SU-DHL-6 (cell line): Measurements from ENCODE around the gene RAPSN.

ENCODE experiments used
- H2AFZ ChIP-seq: fragments of 200-600 bp; sonication (generic); 2 replicates; pipeline ENCODE4 v1.6.1; 2014; ENCODE audit warnings: low read depth, mild to moderate bottlenecking, moderate library complexity, mixed read lengths, antibody characterized with exemption, low read length; ENCODE audit not compliant: severe bottlenecking
- H3F3A ChIP-seq: fragments of 200-600 bp; shearing (Covaris generic); 2 replicates; pipeline ENCODE4 v1.6.0; 2016; ENCODE audit warnings: antibody characterized with exemption, mild to moderate bottlenecking; ENCODE audit not compliant: insufficient read depth
- H3K27ac ChIP-seq: fragments of 200-600 bp; sonication (generic); 2 replicates; pipeline ENCODE4 v1.5.1; 2016; ENCODE audit warnings: low read depth, mild to moderate bottlenecking, low read length, moderate library complexity, mixed read lengths
- H3K27me3 ChIP-seq: fragments of 200-600 bp; sonication (generic), shearing (Covaris generic); 2 replicates; pipeline ENCODE4 v1.6.0; 2014; ENCODE audit warnings: mild to moderate bottlenecking, low read length
- H3K36me3 ChIP-seq: fragments of 200-600 bp; sonication (generic); 2 replicates; pipeline ENCODE4 v1.6.1; 2014; ENCODE audit warnings: mild to moderate bottlenecking, low read length, mixed read lengths
- H3K4me2 ChIP-seq: fragments of 300-600, 200-600 bp; shearing (Covaris generic), sonication (generic); 2 replicates; pipeline ENCODE4 v1.6.0; 2014; ENCODE audit warnings: low read length, low read depth, mild to moderate bottlenecking; ENCODE audit not compliant: poor library complexity, severe bottlenecking
- H3K4me3 ChIP-seq: fragments of 200-600 bp; sonication (generic); 2 replicates; pipeline ENCODE4 v1.5.1; 2014; ENCODE audit warnings: antibody characterized with exemption, low read length, mild to moderate bottlenecking, mixed read lengths; ENCODE audit not compliant: insufficient read depth, poor library complexity, severe bottlenecking
- H3K79me2 ChIP-seq: fragments of 200-600 bp; sonication (generic); 2 replicates; pipeline ENCODE4 v1.6.1; 2014; ENCODE audit warnings: mild to moderate bottlenecking, low read length, moderate library complexity; ENCODE audit not compliant: insufficient read depth
- H3K9ac ChIP-seq: fragments of 200-600 bp; sonication (generic); 2 replicates; pipeline ENCODE4 v1.7.0; 2014; ENCODE audit warnings: mild to moderate bottlenecking, low read length
- H3K9me2 ChIP-seq: fragments of 200-600 bp; sonication (generic); replicated peaks from 2 replicates; pipeline ENCODE4 v1.6.1; 2014; ENCODE audit warnings: low read length; ENCODE audit not compliant: insufficient read depth
- H3K9me3 ChIP-seq: fragments of 200-600 bp; sonication (generic); 2 replicates; pipeline ENCODE4 v1.6.1; 2014; ENCODE audit warnings: low read length, mixed read lengths; ENCODE audit not compliant: insufficient read depth
- H4K20me1 ChIP-seq: fragments of 200-600 bp; sonication (generic); 2 replicates; pipeline ENCODE4 v1.6.1; 2014; ENCODE audit warnings: low read depth, mild to moderate bottlenecking, antibody characterized with exemption, low read length, moderate library complexity, mixed read lengths
- EZH2phosphoT487 ChIP-seq: fragments of 200-600 bp; sonication (generic), shearing (Covaris generic); conservative IDR thresholded peaks from 2 replicates; pipeline ENCODE4 v1.6.1; 2018; ENCODE audit warnings: mild to moderate bottlenecking, antibody characterized with exemption, low read length, moderate library complexity, mixed read lengths
- TF ChIP-seq, protein P1 (sequence below): fragments of 200-600 bp; sonication (generic); IDR thresholded peaks from one replicate; pipeline ENCODE4 v1.5.1; 2017; ENCODE audit warnings: antibody characterized with exemption, mild to moderate bottlenecking, low read length, moderate library complexity; ENCODE audit not compliant: insufficient read depth, poor library complexity, severe bottlenecking

RAPSN gene

DNA sequence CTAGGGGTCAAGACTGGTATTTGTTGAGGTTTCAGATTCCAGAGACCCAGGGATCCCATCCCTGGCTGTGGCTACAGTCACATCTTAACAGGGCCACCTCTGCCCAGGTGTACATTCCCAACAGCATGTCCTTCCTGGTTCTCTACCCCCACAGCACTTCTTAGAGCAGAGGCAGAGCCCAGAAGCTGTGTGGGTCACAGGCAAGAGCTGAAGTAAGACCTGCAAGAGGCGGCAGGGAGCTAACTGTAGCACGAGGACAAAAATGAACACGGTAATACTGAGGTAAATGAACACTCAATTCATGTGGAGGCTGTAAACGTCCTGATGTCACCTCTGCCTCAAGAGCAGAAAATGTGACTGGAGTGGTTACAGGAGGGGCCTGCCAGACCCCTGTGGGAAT is 21.7 kb upstream of the RAPSN start:
- Histone ChIP-seq H3K36me3 (peaks cover 15% of the 10 kb centered on the region; the same call in 1 of the 2 replicates), H3K27me3 (no peaks in the 10 kb centered on the region), H3K9me2 (no peaks in the 10 kb centered on the region), H3K9me3 (no peaks in the 10 kb centered on the region), H2AFZ (no peak overlapping the region), H4K20me1 (no peaks in the 10 kb centered on the region), H3K79me2 (peaks cover 6% of the 10 kb centered on the region), H3K4me3 (no peak overlapping the region), H3K9ac (no peak overlapping the region), H3K27ac (no peak overlapping the region), H3K4me2 (no peak overlapping the region), H3F3A (no peaks in the 10 kb centered on the region)
- no peak for TF ChIP-seq EZH2phosphoT487

DNA sequence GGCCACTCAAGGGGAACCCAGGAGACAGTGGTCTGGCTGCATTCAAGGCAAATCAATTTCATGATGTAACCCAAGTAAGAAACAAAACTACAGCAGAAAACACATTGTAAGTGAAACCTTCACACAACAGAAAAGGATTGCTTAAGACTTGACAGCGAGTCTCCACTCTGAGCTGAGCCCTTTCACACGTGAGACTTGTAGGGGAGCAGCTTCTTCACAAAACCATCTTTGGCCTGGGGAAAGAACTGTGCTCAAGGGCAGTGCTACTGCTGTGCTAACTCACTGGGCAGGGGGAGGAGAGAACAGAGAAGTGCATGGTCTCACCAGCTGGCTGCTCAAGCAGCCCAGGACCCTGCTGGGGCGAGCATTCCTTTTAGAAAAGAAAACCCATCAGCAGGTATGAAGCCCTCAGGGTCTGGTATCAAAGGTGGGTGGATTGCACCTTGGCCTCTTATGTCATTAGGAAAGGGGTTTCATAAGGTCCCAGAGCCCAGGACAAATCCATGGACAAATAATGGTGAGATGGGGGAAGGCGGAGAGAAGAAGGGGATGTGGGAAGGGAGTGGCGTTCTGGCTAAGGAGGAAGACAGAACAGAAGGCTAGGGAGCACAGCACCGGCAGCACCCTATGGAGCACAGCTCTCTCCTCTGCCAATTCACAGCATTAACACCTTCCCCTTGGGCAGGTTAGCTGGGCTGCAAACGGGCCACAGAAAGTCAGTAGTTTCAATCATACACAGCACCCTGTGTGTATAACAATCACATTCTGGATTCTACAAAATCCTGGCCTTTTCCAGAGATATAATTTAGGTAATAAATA is 20.6 kb upstream of the RAPSN start:
- H3K9ac ChIP-seq: no peak overlapping the region
- no peak overlapping the region for H3K4me3 ChIP-seq
- no peaks in the 10 kb centered on the region for H3K9me2 ChIP-seq
- no peaks in the 10 kb centered on the region for H3K9me3 ChIP-seq
- H3K36me3 ChIP-seq: peaks cover 7% of the 10 kb centered on the region; the same call in 1 of the 2 replicates
- H4K20me1 ChIP-seq: no peaks in the 10 kb centered on the region
- no peak overlapping the region for H3K27ac ChIP-seq
- H3K27me3 ChIP-seq: no peaks in the 10 kb centered on the region
- no peak overlapping the region for H2AFZ ChIP-seq
- H3K79me2 ChIP-seq: peaks cover 6% of the 10 kb centered on the region
- no peak for TF ChIP-seq EZH2phosphoT487
- TF ChIP-seq, protein P1, sequence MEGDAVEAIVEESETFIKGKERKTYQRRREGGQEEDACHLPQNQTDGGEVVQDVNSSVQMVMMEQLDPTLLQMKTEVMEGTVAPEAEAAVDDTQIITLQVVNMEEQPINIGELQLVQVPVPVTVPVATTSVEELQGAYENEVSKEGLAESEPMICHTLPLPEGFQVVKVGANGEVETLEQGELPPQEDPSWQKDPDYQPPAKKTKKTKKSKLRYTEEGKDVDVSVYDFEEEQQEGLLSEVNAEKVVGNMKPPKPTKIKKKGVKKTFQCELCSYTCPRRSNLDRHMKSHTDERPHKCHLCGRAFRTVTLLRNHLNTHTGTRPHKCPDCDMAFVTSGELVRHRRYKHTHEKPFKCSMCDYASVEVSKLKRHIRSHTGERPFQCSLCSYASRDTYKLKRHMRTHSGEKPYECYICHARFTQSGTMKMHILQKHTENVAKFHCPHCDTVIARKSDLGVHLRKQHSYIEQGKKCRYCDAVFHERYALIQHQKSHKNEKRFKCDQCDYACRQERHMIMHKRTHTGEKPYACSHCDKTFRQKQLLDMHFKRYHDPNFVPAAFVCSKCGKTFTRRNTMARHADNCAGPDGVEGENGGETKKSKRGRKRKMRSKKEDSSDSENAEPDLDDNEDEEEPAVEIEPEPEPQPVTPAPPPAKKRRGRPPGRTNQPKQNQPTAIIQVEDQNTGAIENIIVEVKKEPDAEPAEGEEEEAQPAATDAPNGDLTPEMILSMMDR: no peak
- H3K4me2 ChIP-seq: no peak overlapping the region
- no peaks in the 10 kb centered on the region for H3F3A ChIP-seq

DNA sequence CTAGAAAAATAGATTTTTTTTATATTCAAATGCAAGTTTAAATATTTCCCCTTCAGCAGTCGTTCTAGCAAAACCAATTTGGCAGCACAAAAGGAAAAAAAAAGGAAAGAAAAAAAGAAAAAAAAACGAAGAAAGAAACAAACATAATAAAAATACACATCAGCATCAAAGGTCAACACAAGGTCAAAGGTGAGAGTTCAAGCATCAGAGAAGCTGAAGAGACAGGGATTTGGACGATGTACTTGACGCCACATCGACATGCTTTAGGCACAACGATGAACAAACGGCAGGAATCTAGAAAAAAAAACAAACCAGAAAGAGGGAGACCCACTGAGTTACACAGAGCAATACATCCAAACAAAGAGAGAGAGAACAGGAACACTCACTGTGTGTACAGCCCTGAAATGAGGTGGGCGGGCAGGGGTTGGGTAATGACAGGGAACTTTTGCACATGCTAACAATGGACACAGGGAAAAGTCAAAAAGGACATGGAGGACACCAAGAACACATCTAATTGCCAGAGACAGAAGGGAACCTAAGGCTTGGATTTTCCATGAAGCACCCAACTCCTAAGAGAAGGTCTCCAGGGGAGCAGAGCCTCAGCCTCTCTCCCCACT is 19.8 kb upstream of the RAPSN start:
- Histone ChIP-seq H3K36me3 (peaks cover 7% of the 10 kb centered on the region; the same call in 1 of the 2 replicates), H3K9me2 (no peaks in the 10 kb centered on the region), H3K4me3 (no peak overlapping the region), H2AFZ (no peak overlapping the region), H3K9ac (no peak overlapping the region), H3K27me3 (no peaks in the 10 kb centered on the region), H3K27ac (no peak overlapping the region), H4K20me1 (no peaks in the 10 kb centered on the region), H3K79me2 (peaks cover 6% of the 10 kb centered on the region), H3K9me3 (no peaks in the 10 kb centered on the region), H3K4me2 (no peak overlapping the region), H3F3A (no peaks in the 10 kb centered on the region)
- TF ChIP-seq, protein P1: no peak
- no peak for TF ChIP-seq EZH2phosphoT487

DNA sequence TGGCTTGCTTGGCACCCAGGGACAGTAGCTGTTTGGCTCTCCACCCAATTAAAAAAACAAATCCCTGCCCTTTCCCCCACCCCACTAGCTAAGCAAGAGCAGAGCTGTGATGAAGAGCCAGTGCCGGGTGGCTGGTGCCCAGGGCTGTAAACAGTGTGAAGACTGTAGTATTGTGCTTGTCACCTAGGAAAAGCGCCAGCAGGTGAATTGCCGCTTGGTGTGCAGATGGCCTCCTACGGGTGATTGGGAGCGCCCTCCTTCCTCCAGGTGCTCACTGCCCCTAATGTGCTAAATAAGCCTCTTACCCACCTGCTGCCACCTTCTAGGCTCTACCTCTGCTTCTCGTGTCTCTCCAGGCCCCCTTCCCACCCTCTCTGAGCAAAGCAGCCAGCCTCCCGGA is 18.4 kb upstream of the RAPSN start:
- Histone ChIP-seq H4K20me1 (no peaks in the 10 kb centered on the region), H3K27me3 (no peaks in the 10 kb centered on the region), H3K9me2 (no peaks in the 10 kb centered on the region), H3K9me3 (no peaks in the 10 kb centered on the region), H3K36me3 (peaks cover 4% of the 10 kb centered on the region; the same call in 1 of the 2 replicates), H2AFZ (no peak overlapping the region), H3K9ac (no peak overlapping the region), H3K4me2 (no peak overlapping the region), H3K4me3 (no peak overlapping the region), H3F3A (no peaks in the 10 kb centered on the region), H3K27ac (no peak overlapping the region), H3K79me2 (peaks cover 6% of the 10 kb centered on the region)
- TF ChIP-seq EZH2phosphoT487: no peak
- TF ChIP-seq, protein P1: no peak
